Stimulated activated CD4-positive, alpha-beta T cell treated with anti-CD3 and anti-CD28 coated beads, Interleukin-12 subunit alpha, Interleukin-12 subunit beta, amount 100 ng/mL, for 4 hours (primary cell): ENCODE data around the gene ARHGAP45.
"Not testable (repeated sequence)": the region's sequence is repeated elsewhere in the genome, so short reads cannot be mapped to it uniquely, and the experiment has no call there.

Experiments used
- DNase-seq: peaks from one replicate; pipeline ENCODE4 v3.0.0-alpha.2; 2020

ARHGAP45 gene, protein sequence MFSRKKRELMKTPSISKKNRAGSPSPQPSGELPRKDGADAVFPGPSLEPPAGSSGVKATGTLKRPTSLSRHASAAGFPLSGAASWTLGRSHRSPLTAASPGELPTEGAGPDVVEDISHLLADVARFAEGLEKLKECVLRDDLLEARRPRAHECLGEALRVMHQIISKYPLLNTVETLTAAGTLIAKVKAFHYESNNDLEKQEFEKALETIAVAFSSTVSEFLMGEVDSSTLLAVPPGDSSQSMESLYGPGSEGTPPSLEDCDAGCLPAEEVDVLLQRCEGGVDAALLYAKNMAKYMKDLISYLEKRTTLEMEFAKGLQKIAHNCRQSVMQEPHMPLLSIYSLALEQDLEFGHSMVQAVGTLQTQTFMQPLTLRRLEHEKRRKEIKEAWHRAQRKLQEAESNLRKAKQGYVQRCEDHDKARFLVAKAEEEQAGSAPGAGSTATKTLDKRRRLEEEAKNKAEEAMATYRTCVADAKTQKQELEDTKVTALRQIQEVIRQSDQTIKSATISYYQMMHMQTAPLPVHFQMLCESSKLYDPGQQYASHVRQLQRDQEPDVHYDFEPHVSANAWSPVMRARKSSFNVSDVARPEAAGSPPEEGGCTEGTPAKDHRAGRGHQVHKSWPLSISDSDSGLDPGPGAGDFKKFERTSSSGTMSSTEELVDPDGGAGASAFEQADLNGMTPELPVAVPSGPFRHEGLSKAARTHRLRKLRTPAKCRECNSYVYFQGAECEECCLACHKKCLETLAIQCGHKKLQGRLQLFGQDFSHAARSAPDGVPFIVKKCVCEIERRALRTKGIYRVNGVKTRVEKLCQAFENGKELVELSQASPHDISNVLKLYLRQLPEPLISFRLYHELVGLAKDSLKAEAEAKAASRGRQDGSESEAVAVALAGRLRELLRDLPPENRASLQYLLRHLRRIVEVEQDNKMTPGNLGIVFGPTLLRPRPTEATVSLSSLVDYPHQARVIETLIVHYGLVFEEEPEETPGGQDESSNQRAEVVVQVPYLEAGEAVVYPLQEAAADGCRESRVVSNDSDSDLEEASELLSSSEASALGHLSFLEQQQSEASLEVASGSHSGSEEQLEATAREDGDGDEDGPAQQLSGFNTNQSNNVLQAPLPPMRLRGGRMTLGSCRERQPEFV

DNA sequence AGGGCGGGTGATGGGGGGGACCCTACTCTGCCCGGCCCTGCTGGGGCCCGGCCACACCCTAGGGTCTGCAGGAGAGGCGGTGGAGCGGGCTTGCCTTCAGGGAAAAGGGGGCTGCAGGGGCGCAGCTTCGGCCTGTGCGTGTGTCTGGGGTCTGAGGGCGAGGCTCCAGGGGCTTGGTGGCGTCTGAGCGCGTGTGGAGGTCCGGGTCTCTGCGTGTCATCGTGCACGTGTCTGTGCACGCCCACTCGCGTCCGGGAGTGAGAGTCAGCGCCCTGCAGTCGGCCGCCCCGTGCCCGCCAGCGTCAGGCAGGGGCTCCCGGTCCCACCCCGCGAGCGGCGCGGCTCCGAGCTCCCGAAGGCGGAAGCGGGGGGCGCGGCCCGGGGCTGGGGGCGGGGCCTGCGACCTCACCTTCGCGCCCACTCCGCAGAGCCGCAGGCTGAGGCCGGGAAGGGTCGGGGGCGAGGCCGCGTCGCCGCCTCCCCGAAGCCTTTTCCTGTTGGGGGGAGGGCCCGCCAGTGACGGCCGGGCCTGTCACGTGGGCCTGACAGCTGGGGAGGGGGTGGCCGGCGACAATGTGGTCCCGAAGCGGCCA is at the start of gene ARHGAP45:
TSS of gene ARHGAP45 (plus strand) at position 420 of the 593 bp plus-strand sequence. CDS start 239 bp downstream, outside the sequence.
- DNase-seq, result peak; percentile 79

GRCh38 chr19:1017906-1018305 is 49.1 kb upstream of the ARHGAP45 start:
- no peak for DNase-seq

- DNase-seq, result no peak
These were observed 48.6 kb upstream of the ARHGAP45 start for GRCh38 chr19:1018393-1018792.

DNA sequence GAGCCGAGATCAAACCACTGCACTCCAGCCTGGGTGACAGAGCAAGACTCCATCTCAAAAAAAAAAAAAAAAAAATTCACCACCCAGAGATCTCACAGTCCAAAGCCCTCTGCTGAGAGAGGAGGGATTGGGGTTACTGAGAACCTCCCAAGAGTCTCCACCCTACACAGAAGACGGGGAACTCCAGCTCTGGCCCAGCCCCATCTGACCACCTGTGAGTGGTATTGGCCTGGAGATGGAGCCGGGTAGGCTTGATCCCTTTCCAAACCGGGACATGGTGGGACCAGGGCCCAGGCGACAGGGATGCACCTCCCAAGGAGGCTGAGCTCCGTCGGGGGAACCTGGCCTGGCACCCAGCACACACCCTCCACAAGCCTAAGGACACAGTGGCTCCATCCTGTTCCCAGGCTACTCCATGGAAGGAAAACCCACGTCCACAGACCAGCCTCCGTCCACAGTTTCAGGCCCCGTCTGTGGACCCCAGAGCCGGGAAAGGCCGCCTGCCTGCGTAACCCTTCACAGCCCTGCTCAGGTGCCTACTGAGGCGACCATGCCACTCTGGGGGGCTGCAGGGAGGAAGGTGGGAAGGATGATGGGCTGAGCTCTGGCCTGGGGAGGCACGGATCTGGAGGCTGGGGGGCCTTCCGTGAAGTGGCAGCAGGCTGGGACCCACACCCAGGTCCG is 47.9 kb upstream of the ARHGAP45 start:
- DNase-seq, result no peak

DNA sequence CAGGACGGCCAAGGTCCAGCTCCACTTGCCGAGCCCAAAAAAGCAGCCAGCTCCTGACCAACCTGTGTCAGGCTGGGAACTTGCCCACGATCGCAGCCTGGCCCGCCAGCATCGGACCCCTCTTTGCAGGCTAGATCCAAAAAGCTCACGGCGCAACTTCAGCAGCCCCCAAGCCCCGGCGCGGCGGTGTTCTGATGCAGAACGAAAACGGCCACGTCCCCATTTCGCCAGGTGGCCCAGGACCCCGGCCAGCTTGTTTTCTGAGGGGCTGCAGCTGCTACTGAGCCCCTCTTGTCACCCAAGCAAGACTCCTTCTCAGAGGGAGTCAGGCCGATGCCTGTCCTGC is 47.4 kb upstream of the ARHGAP45 start:
- DNase-seq, result no peak

- DNase-seq, result peak; percentile 32
These were observed 46.7 kb upstream of the ARHGAP45 start for GRCh38 chr19:1019980-1020867.

- peak; percentile 96 for DNase-seq
These were observed 46.0 kb upstream of the ARHGAP45 start, which contains the start of gene TMEM259 for GRCh38 chr19:1020868-1021425. TMEM259 (minus strand) TSS chr19:1021123; CDS start chr19:1020996, 127 bp downstream.

- not testable (repeated sequence) for DNase-seq
These were observed 43.1 kb upstream of the ARHGAP45 start for GRCh38 chr19:1023883-1024188.

- DNase-seq, result not testable (repeated sequence)
These were observed 41.9 kb upstream of the ARHGAP45 start for GRCh38 chr19:1025080-1025479.

GRCh38 chr19:1025960-1026782 is 40.8 kb upstream of the ARHGAP45 start, which contains the start of gene CNN2:
CNN2 (plus strand) TSS chr19:1026608; CDS start chr19:1026662, 54 bp downstream.
- peak; percentile 69 for DNase-seq

GRCh38 chr19:1026783-1027649 is 40.0 kb upstream of the ARHGAP45 start:
- no peak for DNase-seq

DNA sequence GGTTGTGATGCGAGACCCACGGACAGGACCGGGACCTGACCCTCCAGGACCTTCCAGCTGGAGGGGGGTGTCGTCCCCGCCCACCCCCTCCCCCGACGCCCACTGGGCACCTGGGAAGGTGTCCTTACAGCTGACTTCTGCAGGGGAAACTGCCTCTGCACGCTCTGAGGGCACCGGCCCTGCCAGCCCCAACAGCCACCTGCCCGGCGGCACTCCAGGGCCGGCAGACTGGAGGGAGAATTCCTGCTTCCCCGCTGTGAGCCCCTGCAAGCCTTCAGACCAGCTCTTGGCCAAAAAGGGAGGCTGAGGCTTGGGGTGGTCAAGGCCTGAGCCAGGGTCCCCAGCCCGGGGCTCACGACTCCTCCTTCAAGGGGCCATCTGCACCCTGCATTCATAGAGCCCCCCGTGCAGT is 39.3 kb upstream of the ARHGAP45 start:
- DNase-seq, result no peak

- peak; percentile 44 for DNase-seq
These were observed 38.7 kb upstream of the ARHGAP45 start for GRCh38 chr19:1028062-1028926.

DNA sequence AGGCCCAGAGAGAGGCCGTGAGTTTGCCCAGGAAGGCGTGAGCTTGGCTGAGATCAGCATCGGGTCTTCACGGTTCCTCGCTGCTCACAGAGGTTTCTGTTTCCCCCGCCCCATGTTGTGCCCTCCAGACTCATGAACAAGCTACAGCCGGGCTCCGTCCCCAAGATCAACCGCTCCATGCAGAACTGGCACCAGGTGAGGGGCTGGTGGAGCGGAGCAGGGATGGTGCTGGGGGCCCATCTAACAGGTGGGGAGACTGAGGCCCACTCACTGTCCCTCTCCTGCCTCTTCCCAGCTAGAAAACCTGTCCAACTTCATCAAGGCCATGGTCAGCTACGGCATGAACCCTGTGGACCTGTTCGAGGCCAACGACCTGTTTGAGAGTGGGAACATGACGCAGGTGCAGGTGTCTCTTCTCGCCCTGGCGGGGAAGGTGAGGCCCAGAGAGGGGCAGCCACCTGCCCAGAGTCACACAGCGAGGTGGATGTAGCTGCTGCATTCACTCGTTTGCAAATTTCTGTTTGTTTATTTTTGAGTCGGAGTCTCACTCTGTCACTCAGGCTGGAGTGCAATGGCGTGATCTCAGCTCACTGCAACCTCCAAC is 34.6 kb upstream of the ARHGAP45 start:
- DNase-seq, result no peak

- DNase-seq, result no peak
These were observed 30.9 kb upstream of the ARHGAP45 start for GRCh38 chr19:1035998-1036621.

DNA sequence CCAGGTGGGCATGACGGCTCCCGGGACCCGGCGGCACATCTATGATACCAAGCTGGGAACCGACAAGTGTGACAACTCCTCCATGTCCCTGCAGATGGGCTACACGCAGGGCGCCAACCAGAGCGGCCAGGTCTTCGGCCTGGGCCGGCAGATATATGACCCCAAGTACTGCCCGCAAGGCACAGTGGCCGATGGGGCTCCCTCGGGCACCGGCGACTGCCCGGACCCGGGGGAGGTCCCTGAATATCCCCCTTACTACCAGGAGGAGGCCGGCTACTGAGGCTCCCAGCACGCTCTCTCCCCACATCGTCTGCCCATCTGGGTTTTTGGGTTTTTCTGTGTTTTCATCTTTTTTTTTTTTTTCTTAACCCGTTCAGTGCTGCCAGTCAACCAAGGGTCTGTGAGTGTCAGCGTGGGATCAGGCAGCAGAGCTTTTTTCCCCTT is 29.3 kb upstream of the ARHGAP45 start:
- DNase-seq, result no peak
